ENCODE measurements around the gene RAB10. TPM values are rescaled to one million over a fixed set of nuclear protein-coding genes. Genes with fewer than 3 reads are reported as not detected.

The RAB10 gene
- total and polyA plus RNA-seq, 9 of the 15 experiments (the other 6 are each of a cell fraction or from before 2014, with no cell fraction given), result 25.1 to 214 (median 157) TPM

GRCh38 chr2:26068602-26069298 lies 34.9 kb downstream of the RAB10 start (continued):
- TF ChIP-seq SRSF3 (IDR thresholded peaks at IDR 0.05; ENCODE audit: insufficient read depth, low read length) (no peak), GATAD2A (IDR thresholded peaks at IDR 0.05) (peak; percentile 72; the same call in 1 of the 2 replicates), POLR2B (IDR thresholded peaks at IDR 0.05; ENCODE audit: low read depth, partially characterized antibody) (peak; percentile 29), ZNF444 (CRISPR knock-in tag; IDR thresholded peaks at IDR 0.05) (no peak), CHAMP1 (IDR thresholded peaks at IDR 0.05) (peak; percentile 77), TARDBP (IDR thresholded peaks at IDR 0.05) (no peak), TRIM28 (IDR thresholded peaks at IDR 0.05) (no peak), ZNF224 (CRISPR knock-in tag; IDR thresholded peaks at IDR 0.05) (no peak), MAFG (tag; conservative IDR thresholded peaks at IDR 0.05) (peak; percentile 100), RFX5 (IDR thresholded peaks at IDR 0.05; ENCODE audit: low read depth, low read length) (no peak), NFXL1 (CRISPR knock-in tag; IDR thresholded peaks at IDR 0.05) (no peak), CREM (IDR thresholded peaks at IDR 0.05; ENCODE audit: low read depth) (peak; percentile 75), FOXM1 (IDR thresholded peaks at IDR 0.05; ENCODE audit: low read depth) (peak; percentile 84), FOXM1 (CRISPR knock-in tag; IDR thresholded peaks at IDR 0.05; ENCODE audit: low read depth) (no peak), SP2 (IDR thresholded peaks at IDR 0.05; ENCODE audit: extremely low read depth, low read depth, low read length, poor library complexity, severe bottlenecking) (no peak), E2F8 (IDR thresholded peaks at IDR 0.05; ENCODE audit: low read depth, partially characterized antibody) (peak; percentile 23), ZSCAN32 (CRISPR knock-in tag; IDR thresholded peaks at IDR 0.05) (no peak), PML (IDR thresholded peaks at IDR 0.05; ENCODE audit: low read length) (peak; percentile 88), E2F1 (CRISPR knock-in tag; IDR thresholded peaks at IDR 0.05) (no peak), CHD2 (IDR thresholded peaks at IDR 0.05; ENCODE audit: low read depth, low read length) (no peak), CCAR2 (IDR thresholded peaks at IDR 0.05; ENCODE audit: low read depth, low read length) (no peak), KLF16 (IDR thresholded peaks at IDR 0.05) (peak; percentile 68), RNF219 (CRISPR knock-in tag; IDR thresholded peaks at IDR 0.05) (no peak)
